MM.1S (cell line): Measurements from ENCODE around the gene PRRX2.

Experiments
- DNase-seq: peaks from one replicate; pipeline ENCODE4 v3.0.0-alpha.2; 2015
- H2AFZ ChIP-seq: fragments of 300-600 bp; sonication (generic); 2 replicates; pipeline ENCODE4 v1.6.0; 2016; ENCODE audit warnings: antibody characterized with exemption, low read length
- H3F3A ChIP-seq: fragments of 300-600 bp; sonication (generic); 2 replicates; pipeline ENCODE4 v1.6.1; 2016; ENCODE audit warnings: mild to moderate bottlenecking, antibody characterized with exemption, low read length, moderate library complexity, mixed read lengths; ENCODE audit not compliant: insufficient read depth
- H3K27ac ChIP-seq: fragments of 300-600 bp; sonication (generic); 2 replicates; pipeline ENCODE4 v1.5.1; 2016; ENCODE audit warnings: mild to moderate bottlenecking, low read length
- H3K27me3 ChIP-seq: fragments of 300-600 bp; sonication (generic); replicated peaks from 2 replicates; pipeline ENCODE4 v1.6.0; 2016; ENCODE audit warnings: low read length; ENCODE audit not compliant: insufficient read depth
- H3K36me3 ChIP-seq: fragments of 300-600 bp; sonication (generic); replicated peaks from 2 replicates; pipeline ENCODE4 v1.6.1; 2016; ENCODE audit warnings: mild to moderate bottlenecking, low read length, mixed read lengths; ENCODE audit not compliant: insufficient read depth
- H3K4me1 ChIP-seq: fragments of 300-600 bp; sonication (generic); 2 replicates; pipeline ENCODE4 v1.6.1; 2016; ENCODE audit warnings: low read length, mixed read lengths
- H3K4me2 ChIP-seq: fragments of 300-600 bp; sonication (generic); 2 replicates; pipeline ENCODE4 v1.6.0; 2016; ENCODE audit warnings: low read depth, low read length
- H3K4me3 ChIP-seq: fragments of 300-600 bp; sonication (generic); 2 replicates; pipeline ENCODE4 v1.5.1; 2016; ENCODE audit warnings: low read length, mixed read lengths
- H3K79me2 ChIP-seq: fragments of 300-600 bp; sonication (generic); 2 replicates; pipeline ENCODE4 v1.6.1; 2016; ENCODE audit warnings: mixed run types, low read length, mixed read lengths
- H3K9ac ChIP-seq: fragments of 300-600 bp; sonication (generic); 2 replicates; pipeline ENCODE4 v1.6.1; 2016; ENCODE audit warnings: low read length, mixed read lengths
- H3K9me2 ChIP-seq: fragments of 300-600 bp; sonication (generic); replicated peaks from 2 replicates; pipeline ENCODE4 v1.6.1; 2016; ENCODE audit warnings: mild to moderate bottlenecking, low read length, mixed read lengths; ENCODE audit not compliant: insufficient read depth
- H3K9me3 ChIP-seq: fragments of 300-600 bp; sonication (generic); replicated peaks from 2 replicates; pipeline ENCODE4 v1.6.1; 2016; ENCODE audit warnings: mild to moderate bottlenecking, low read length, mixed read lengths; ENCODE audit not compliant: insufficient read depth
- H4K20me1 ChIP-seq: fragments of 300-600 bp; sonication (generic); 2 replicates; pipeline ENCODE4 v1.6.1; 2016; ENCODE audit warnings: mild to moderate bottlenecking, low read length, moderate library complexity, mixed read lengths; ENCODE audit not compliant: insufficient read depth
- EZH2 ChIP-seq: fragments of 300-600 bp; sonication (generic); optimal IDR thresholded peaks from 2 replicates; pipeline ENCODE3; 2017; ENCODE audit warnings: low read depth, mild to moderate bottlenecking, antibody characterized with exemption, low read length, mixed read lengths
- EZH2phosphoT487 ChIP-seq: fragments of 300-600 bp; sonication (generic); IDR thresholded peaks from 2 replicates; pipeline ENCODE4 v1.6.1; 2018; ENCODE audit warnings: antibody characterized with exemption, low read length
- TF ChIP-seq, protein P1 (sequence below): fragments of 300-600 bp; sonication (generic); IDR thresholded peaks from 2 replicates; pipeline ENCODE4 v1.5.1; 2016; ENCODE audit warnings: antibody characterized with exemption, low read length, mixed read lengths

Gene PRRX2

DNA sequence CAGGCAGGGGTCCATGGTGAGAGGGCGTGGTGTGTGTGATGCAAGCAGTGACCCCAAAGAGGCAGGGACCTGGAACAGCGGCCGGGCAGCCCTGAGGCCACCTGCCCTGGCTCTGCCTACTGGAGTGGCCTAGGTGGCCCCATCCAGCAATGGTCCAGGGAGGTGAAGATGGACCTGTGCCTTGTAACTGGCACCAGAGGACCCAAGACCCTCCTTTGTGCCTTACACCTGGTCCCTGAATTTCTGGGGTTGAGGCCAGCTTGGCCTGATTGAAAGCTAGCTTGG lies 44.7 kb downstream of the PRRX2 start:
- Histone ChIP-seq H4K20me1 (no peaks in the 10 kb centered on the region), H3K9ac (no peak overlapping the region), H3K36me3 (no peaks in the 10 kb centered on the region), H3F3A (no peaks in the 10 kb centered on the region), H3K9me2 (no peaks in the 10 kb centered on the region), H3K27me3 (peaks cover 89% of the 10 kb centered on the region), H3K27ac (no peak overlapping the region), H3K4me2 (no peak overlapping the region), H3K4me1 (no peaks in the 10 kb centered on the region), H3K9me3 (no peaks in the 10 kb centered on the region), H3K4me3 (no peak overlapping the region), H2AFZ (no peak overlapping the region), H3K79me2 (no peaks in the 10 kb centered on the region)
- no peak for DNase-seq
- TF ChIP-seq EZH2 (no peak), EZH2phosphoT487 (no peak)
- TF ChIP-seq, protein P1, sequence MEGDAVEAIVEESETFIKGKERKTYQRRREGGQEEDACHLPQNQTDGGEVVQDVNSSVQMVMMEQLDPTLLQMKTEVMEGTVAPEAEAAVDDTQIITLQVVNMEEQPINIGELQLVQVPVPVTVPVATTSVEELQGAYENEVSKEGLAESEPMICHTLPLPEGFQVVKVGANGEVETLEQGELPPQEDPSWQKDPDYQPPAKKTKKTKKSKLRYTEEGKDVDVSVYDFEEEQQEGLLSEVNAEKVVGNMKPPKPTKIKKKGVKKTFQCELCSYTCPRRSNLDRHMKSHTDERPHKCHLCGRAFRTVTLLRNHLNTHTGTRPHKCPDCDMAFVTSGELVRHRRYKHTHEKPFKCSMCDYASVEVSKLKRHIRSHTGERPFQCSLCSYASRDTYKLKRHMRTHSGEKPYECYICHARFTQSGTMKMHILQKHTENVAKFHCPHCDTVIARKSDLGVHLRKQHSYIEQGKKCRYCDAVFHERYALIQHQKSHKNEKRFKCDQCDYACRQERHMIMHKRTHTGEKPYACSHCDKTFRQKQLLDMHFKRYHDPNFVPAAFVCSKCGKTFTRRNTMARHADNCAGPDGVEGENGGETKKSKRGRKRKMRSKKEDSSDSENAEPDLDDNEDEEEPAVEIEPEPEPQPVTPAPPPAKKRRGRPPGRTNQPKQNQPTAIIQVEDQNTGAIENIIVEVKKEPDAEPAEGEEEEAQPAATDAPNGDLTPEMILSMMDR, result no peak

DNA sequence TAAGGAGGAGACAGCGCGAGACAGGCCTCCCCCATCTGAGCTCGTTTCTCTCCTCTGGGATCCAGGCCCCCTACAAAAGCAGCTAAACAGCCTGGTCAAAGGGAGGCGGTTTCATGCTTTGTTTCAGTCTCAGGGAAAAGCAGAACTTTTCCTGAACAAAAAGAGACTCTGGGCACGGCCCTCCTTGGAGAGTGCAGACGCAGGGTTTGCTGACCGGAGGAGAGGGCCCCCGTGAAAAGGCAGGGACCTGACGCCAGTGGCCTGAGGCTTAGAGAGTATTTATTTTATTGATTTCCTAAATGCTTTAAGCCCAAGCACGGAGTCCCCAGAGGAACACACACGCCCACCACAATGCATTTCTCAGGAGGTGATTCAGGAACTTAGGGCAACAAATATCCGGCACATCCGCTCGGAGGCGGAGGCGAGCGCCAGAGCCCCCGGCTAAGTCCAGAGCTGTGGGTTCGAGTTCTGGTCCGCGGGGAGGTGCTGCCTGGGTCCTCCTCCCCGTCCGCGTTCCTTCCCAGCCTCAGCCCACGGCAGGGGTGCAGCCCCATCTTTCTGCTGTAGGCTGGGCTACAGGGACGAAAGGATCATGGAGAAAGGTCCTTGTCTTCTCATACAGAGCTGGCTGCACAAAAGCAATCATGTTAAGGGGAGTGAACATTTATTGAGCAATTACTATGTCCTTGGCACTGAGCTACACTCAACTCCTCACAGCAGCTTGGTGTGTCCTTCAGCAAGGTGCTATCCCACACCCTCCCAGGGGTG lies 47.4 kb downstream of the PRRX2 start:
- Histone ChIP-seq H3K9me2 (no peaks in the 10 kb centered on the region), H3K36me3 (no peaks in the 10 kb centered on the region), H3K9me3 (no peaks in the 10 kb centered on the region), H4K20me1 (no peaks in the 10 kb centered on the region), H3K27ac (no peak overlapping the region), H3K4me3 (no peak overlapping the region), H3F3A (no peaks in the 10 kb centered on the region), H3K79me2 (no peaks in the 10 kb centered on the region), H2AFZ (no peak overlapping the region), H3K4me1 (no peaks in the 10 kb centered on the region), H3K9ac (no peak overlapping the region), H3K27me3 (peaks cover 98% of the 10 kb centered on the region), H3K4me2 (no peak overlapping the region)
- TF ChIP-seq EZH2phosphoT487, result no peak
- DNase-seq, result no peak

DNA sequence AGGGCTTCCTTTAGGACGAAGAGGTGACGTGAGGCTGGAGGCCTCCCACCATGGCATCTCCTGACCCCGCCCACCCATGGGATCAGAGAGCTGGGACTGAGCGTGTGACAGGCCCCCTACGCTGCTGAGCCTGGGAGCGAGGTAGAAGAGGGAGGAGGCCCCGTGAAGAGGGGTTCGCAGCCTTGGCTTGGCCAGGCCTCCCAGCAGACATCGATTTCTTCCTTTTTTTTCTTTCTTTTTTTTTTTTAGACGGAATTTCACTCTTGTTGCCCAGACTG lies 47.9 kb downstream of the PRRX2 start:
- Histone ChIP-seq H3K9ac (no peak overlapping the region), H3K79me2 (no peaks in the 10 kb centered on the region), H3F3A (no peaks in the 10 kb centered on the region), H3K27me3 (peaks cover 98% of the 10 kb centered on the region), H3K4me2 (no peak overlapping the region), H3K27ac (no peak overlapping the region), H3K4me1 (no peaks in the 10 kb centered on the region), H4K20me1 (no peaks in the 10 kb centered on the region), H2AFZ (no peak overlapping the region), H3K9me2 (no peaks in the 10 kb centered on the region), H3K9me3 (no peaks in the 10 kb centered on the region), H3K4me3 (no peak overlapping the region), H3K36me3 (no peaks in the 10 kb centered on the region)
- DNase-seq, result no peak
- TF ChIP-seq, protein P1, result no peak
- TF ChIP-seq EZH2 (no peak), EZH2phosphoT487 (no peak)

DNA sequence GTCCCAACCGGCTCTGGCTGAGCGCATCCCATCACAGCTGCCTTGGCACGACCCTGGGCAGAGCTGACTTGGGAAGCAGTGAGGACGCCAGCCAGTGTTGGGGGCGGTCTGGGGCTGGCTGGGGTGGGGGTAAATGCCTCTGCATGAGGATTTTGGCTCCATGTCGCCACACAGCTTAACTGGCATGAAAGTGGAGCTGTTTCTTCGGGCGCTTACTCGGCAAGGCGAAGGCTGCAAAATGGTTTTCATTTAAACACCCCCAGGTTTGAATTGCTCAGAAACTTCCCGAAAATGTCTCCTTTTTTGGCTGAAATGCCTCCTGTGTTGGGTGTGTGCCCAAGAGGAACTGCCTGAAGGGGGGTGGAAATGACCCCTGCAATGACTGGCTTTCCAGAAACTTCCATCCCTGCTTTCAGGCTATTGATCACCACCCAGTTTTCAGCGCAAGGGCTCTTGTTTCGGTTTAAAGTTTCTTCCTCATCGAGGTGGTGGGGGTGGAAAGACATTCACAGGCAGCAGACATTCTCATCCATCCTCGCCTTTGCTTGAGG lies 49.1 kb downstream of the PRRX2 start:
- Histone ChIP-seq H3F3A (no peaks in the 10 kb centered on the region), H3K9me3 (no peaks in the 10 kb centered on the region), H4K20me1 (no peaks in the 10 kb centered on the region), H3K9me2 (no peaks in the 10 kb centered on the region), H3K27me3 (peaks cover 98% of the 10 kb centered on the region), H3K4me3 (no peak overlapping the region), H3K9ac (no peak overlapping the region), H3K36me3 (no peaks in the 10 kb centered on the region), H3K4me1 (no peaks in the 10 kb centered on the region), H3K27ac (no peak overlapping the region), H3K79me2 (no peaks in the 10 kb centered on the region), H2AFZ (no peak overlapping the region), H3K4me2 (no peak overlapping the region)
- TF ChIP-seq EZH2phosphoT487 (no peak), EZH2 (no peak)
- TF ChIP-seq, protein P1, result no peak
- no peak for DNase-seq
